GM19328 (cell line): ENCODE measurements around the gene RSAD2.
"Not testable (repeated sequence)": the region's sequence is repeated elsewhere in the genome, so short reads cannot be mapped to it uniquely, and the experiment has no call there.

Source experiments
- ATAC-seq: cut with Tn5 transposase; IDR thresholded peaks from one replicate; pipeline ENCODE4 v1.9.1; 2021; ENCODE audit warnings: mild to moderate bottlenecking, moderate library complexity; ENCODE audit not compliant: unreplicated experiment

RSAD2 gene

GRCh38 chr2:6877402-6878304 is at the start of gene RSAD2:
RSAD2 (plus strand) TSS chr2:6877777; CDS start chr2:6877801, 24 bp downstream.
- ATAC-seq = peak; percentile 77

- no peak for ATAC-seq
Measured at GRCh38 chr2:6828299-6828584, 49.3 kb upstream of the RSAD2 start.

GRCh38 chr2:6831229-6831628 is 46.3 kb upstream of the RSAD2 start:
- no peak for ATAC-seq

GRCh38 chr2:6832596-6833299 is 44.8 kb upstream of the RSAD2 start:
- ATAC-seq = no peak

GRCh38 chr2:6833300-6833604 is 44.3 kb upstream of the RSAD2 start:
- ATAC-seq = no peak

GRCh38 chr2:6834163-6834562 is 43.4 kb upstream of the RSAD2 start:
- no peak for ATAC-seq

- ATAC-seq = no peak
Measured at GRCh38 chr2:6835467-6835866, 42.1 kb upstream of the RSAD2 start.

- no peak for ATAC-seq
Measured at GRCh38 chr2:6838673-6839319, 38.8 kb upstream of the RSAD2 start.

GRCh38 chr2:6841537-6842287 is 35.9 kb upstream of the RSAD2 start:
- ATAC-seq = no peak

GRCh38 chr2:6845312-6845711 is 32.3 kb upstream of the RSAD2 start:
- no peak for ATAC-seq

GRCh38 chr2:6845903-6846302 is 31.7 kb upstream of the RSAD2 start:
- no peak for ATAC-seq

- no peak for ATAC-seq
Measured at GRCh38 chr2:6846540-6846939, 31.0 kb upstream of the RSAD2 start.

- no peak for ATAC-seq
Measured at GRCh38 chr2:6846967-6847681, 30.5 kb upstream of the RSAD2 start.

GRCh38 chr2:6852195-6852594 is 25.4 kb upstream of the RSAD2 start:
- no peak for ATAC-seq

- no peak for ATAC-seq
Measured at GRCh38 chr2:6854416-6854815, 23.2 kb upstream of the RSAD2 start.

- ATAC-seq = no peak
Measured at GRCh38 chr2:6855860-6856547, 21.6 kb upstream of the RSAD2 start.

- ATAC-seq = no peak
Measured at GRCh38 chr2:6856548-6856920, 21.0 kb upstream of the RSAD2 start.

- ATAC-seq = not testable (repeated sequence)
Measured at GRCh38 chr2:6858466-6859027, 19.0 kb upstream of the RSAD2 start.

GRCh38 chr2:6860296-6860695 is 17.3 kb upstream of the RSAD2 start:
- ATAC-seq = no peak

- ATAC-seq = no peak
Measured at GRCh38 chr2:6863792-6864191, 13.8 kb upstream of the RSAD2 start.
